ENCODE data around the gene LZTS2. TPM values are rescaled to one million over a fixed set of nuclear protein-coding genes. Genes with fewer than 3 reads are reported as not detected.

Gene LZTS2
- total and polyA plus RNA-seq, 2 of the 8 experiments (the other 6 are each of a cell fraction or from before 2014, with no cell fraction given) = 75.7 to 99.5 TPM

DNA sequence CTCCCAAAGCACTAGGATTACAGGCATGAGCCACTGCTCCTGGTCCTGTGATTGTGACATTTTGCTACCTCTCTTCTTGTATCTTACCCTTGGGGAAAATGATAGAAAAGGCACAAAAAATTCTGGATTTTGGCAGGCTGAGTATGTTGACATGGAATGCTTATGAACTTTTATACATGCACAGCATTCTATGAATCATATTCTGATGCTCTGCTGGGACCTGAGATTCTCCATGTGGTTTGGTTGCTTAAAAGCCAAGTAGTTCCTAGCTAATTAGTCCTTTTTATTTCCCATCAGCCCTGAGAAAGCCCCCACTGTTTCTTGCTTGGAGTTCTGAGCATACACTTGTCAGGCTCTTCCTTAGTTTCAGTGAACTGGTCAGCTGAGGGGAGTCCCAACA lies 53.9 kb downstream of the LZTS2 start (continued):
- TF ChIP-seq, protein P1, sequence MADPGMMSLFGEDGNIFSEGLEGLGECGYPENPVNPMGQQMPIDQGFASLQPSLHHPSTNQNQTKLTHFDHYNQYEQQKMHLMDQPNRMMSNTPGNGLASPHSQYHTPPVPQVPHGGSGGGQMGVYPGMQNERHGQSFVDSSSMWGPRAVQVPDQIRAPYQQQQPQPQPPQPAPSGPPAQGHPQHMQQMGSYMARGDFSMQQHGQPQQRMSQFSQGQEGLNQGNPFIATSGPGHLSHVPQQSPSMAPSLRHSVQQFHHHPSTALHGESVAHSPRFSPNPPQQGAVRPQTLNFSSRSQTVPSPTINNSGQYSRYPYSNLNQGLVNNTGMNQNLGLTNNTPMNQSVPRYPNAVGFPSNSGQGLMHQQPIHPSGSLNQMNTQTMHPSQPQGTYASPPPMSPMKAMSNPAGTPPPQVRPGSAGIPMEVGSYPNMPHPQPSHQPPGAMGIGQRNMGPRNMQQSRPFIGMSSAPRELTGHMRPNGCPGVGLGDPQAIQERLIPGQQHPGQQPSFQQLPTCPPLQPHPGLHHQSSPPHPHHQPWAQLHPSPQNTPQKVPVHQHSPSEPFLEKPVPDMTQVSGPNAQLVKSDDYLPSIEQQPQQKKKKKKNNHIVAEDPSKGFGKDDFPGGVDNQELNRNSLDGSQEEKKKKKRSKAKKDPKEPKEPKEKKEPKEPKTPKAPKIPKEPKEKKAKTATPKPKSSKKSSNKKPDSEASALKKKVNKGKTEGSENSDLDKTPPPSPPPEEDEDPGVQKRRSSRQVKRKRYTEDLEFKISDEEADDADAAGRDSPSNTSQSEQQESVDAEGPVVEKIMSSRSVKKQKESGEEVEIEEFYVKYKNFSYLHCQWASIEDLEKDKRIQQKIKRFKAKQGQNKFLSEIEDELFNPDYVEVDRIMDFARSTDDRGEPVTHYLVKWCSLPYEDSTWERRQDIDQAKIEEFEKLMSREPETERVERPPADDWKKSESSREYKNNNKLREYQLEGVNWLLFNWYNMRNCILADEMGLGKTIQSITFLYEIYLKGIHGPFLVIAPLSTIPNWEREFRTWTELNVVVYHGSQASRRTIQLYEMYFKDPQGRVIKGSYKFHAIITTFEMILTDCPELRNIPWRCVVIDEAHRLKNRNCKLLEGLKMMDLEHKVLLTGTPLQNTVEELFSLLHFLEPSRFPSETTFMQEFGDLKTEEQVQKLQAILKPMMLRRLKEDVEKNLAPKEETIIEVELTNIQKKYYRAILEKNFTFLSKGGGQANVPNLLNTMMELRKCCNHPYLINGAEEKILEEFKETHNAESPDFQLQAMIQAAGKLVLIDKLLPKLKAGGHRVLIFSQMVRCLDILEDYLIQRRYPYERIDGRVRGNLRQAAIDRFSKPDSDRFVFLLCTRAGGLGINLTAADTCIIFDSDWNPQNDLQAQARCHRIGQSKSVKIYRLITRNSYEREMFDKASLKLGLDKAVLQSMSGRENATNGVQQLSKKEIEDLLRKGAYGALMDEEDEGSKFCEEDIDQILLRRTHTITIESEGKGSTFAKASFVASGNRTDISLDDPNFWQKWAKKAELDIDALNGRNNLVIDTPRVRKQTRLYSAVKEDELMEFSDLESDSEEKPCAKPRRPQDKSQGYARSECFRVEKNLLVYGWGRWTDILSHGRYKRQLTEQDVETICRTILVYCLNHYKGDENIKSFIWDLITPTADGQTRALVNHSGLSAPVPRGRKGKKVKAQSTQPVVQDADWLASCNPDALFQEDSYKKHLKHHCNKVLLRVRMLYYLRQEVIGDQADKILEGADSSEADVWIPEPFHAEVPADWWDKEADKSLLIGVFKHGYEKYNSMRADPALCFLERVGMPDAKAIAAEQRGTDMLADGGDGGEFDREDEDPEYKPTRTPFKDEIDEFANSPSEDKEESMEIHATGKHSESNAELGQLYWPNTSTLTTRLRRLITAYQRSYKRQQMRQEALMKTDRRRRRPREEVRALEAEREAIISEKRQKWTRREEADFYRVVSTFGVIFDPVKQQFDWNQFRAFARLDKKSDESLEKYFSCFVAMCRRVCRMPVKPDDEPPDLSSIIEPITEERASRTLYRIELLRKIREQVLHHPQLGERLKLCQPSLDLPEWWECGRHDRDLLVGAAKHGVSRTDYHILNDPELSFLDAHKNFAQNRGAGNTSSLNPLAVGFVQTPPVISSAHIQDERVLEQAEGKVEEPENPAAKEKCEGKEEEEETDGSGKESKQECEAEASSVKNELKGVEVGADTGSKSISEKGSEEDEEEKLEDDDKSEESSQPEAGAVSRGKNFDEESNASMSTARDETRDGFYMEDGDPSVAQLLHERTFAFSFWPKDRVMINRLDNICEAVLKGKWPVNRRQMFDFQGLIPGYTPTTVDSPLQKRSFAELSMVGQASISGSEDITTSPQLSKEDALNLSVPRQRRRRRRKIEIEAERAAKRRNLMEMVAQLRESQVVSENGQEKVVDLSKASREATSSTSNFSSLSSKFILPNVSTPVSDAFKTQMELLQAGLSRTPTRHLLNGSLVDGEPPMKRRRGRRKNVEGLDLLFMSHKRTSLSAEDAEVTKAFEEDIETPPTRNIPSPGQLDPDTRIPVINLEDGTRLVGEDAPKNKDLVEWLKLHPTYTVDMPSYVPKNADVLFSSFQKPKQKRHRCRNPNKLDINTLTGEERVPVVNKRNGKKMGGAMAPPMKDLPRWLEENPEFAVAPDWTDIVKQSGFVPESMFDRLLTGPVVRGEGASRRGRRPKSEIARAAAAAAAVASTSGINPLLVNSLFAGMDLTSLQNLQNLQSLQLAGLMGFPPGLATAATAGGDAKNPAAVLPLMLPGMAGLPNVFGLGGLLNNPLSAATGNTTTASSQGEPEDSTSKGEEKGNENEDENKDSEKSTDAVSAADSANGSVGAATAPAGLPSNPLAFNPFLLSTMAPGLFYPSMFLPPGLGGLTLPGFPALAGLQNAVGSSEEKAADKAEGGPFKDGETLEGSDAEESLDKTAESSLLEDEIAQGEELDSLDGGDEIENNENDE (IDR thresholded peaks at IDR 0.05; ENCODE audit: insufficient replicate concordance, low read length) = no peak
- no peak for TF ChIP-seq BRCA1 (IDR thresholded peaks at IDR 0.05; ENCODE audit: low read depth, low read length)
- TF ChIP-seq CEBPB (IDR thresholded peaks at IDR 0.05; ENCODE audit: low read depth, low read length) = no peak
- TF ChIP-seq EGR1 (IDR thresholded peaks at IDR 0.05; ENCODE audit: borderline replicate concordance, low read depth, low read length) = no peak
- TF ChIP-seq, protein P2, sequence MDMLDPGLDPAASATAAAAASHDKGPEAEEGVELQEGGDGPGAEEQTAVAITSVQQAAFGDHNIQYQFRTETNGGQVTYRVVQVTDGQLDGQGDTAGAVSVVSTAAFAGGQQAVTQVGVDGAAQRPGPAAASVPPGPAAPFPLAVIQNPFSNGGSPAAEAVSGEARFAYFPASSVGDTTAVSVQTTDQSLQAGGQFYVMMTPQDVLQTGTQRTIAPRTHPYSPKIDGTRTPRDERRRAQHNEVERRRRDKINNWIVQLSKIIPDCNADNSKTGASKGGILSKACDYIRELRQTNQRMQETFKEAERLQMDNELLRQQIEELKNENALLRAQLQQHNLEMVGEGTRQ (IDR thresholded peaks at IDR 0.05; ENCODE audit: low read length) = no peak
- TF ChIP-seq EZH2 (IDR thresholded peaks at IDR 0.05; ENCODE audit: low read depth, low read length, severe bottlenecking) = no peak
- no peak for TF ChIP-seq JUND (IDR thresholded peaks at IDR 0.05; ENCODE audit: low read length)
- no peak for TF ChIP-seq RXRA (IDR thresholded peaks at IDR 0.05; ENCODE audit: insufficient read depth, low read depth, low read length)
- TF ChIP-seq POLR2A (IDR thresholded peaks at IDR 0.05; ENCODE audit: control extremely low read depth in 1 of 2, low read depth in 2 of 2, low read length in 2 of 2) = no peak
